ENCODE data around the gene SERPINA5.
"Not testable (repeated sequence)": the region's sequence is repeated elsewhere in the genome, so short reads cannot be mapped to it uniquely, and the experiment has no call there.

SERPINA5 gene

GRCh38 chr14:94601884-94602391, 20.7 kb downstream of the SERPINA5 start:
- no peak for DNase-seq (ENCODE audit: low read depth in 2 of 2)

- no peak for DNase-seq (ENCODE audit: low read depth in 2 of 2)
These were observed 21.5 kb downstream of the SERPINA5 start for GRCh38 chr14:94602722-94603121.

DNA sequence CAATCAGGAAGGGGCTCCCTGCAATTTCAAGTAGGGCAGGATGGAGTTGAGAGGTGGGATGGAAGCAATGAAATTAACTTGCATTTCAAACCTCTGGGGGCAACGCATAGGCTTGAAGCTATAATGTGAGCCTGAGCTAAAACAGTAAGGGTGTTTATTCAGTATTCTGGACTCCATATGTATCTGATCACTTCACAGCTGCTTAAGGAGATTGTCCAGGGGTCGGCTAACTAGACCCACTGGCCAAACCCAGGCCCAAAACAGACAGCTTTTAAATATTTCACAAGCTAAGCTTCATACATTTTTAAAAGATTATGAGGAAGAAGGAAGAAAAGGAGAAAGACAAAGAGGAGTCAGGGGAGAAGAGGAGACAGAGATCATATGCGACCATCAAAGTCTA, 24.1 kb downstream of the SERPINA5 start:
- no peak for DNase-seq (ENCODE audit: low read depth in 2 of 2)

- DNase-seq (ENCODE audit: low read depth in 2 of 2): not testable (repeated sequence)
These were observed 27.7 kb downstream of the SERPINA5 start for GRCh38 chr14:94608966-94609365.

GRCh38 chr14:94611179-94611578, 30.0 kb downstream of the SERPINA5 start:
- DNase-seq (ENCODE audit: low read depth in 2 of 2): no peak

DNA sequence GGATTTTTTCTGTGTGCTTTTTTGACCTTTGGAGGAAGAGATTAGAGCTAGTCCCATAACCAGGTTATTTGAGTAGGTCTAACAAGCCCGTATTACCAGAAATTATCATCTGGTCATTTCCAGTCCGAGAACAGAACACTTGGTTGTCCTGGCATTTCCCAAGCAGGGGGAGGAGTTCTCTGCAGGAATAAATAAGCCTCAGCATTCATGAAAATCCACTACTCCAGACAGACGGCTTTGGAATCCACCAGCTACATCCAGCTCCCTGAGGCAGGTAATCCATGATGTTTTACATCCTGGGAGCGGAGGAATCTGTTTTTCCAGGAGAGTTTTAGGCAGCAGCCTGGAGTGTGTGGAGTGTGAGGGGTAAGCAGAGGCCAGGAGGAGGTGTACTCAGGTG, 30.9 kb downstream of the SERPINA5 start, which contains the start of gene SERPINA3:
SERPINA3 (plus strand) TSS at position 218 of the 400 bp plus-strand sequence. CDS start 2,051 bp downstream, outside the sequence.
- DNase-seq (ENCODE audit: low read depth in 2 of 2): no peak

DNA sequence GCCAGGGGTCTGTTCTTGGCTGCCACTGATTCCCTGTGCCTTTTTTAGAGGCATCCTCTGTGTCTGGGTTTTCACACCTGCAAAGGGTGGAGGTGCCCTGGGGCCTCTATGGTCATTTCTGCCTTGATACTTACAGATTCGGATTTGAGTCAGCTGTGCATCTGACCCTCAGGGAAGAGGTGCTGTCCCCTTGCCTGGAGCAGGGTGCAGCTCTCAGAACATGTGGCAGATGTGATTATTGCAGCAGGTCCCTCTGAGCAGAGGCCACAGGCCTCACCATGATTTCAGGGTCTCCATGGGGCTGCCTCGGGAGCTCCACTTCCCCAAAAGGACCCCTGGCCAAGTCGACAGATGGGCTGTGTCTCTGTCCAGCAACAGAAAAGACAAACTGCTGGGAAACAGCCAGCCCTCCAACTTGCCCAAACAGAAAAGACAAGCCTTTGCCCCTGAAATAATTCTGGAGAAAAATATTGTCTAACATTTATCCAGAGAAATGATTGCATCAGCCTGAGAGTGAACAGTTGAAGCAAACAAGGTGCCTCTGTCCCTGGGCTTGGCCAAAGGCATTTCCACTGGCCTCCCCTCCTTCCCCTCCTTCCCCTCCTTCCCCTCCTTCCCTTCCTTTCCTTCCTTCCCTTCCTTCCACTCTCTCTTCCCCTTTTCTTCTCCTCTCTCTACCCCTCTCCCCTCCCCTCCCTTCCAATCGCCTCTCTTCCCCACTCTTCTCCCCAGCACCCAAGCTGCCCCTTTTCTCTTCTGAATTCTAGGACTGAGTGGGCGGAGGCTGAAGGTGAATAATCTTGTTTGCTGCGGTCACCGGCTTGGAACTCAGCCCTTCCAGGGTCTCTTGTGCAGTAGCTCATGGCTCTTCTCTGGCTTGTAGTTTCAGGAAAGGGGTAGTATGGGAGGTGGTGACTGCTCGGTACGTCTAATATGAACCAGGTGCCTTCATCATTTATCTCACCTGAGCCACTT, 31.6 kb downstream of the SERPINA5 start:
- no peak for DNase-seq (ENCODE audit: low read depth in 2 of 2)

DNA sequence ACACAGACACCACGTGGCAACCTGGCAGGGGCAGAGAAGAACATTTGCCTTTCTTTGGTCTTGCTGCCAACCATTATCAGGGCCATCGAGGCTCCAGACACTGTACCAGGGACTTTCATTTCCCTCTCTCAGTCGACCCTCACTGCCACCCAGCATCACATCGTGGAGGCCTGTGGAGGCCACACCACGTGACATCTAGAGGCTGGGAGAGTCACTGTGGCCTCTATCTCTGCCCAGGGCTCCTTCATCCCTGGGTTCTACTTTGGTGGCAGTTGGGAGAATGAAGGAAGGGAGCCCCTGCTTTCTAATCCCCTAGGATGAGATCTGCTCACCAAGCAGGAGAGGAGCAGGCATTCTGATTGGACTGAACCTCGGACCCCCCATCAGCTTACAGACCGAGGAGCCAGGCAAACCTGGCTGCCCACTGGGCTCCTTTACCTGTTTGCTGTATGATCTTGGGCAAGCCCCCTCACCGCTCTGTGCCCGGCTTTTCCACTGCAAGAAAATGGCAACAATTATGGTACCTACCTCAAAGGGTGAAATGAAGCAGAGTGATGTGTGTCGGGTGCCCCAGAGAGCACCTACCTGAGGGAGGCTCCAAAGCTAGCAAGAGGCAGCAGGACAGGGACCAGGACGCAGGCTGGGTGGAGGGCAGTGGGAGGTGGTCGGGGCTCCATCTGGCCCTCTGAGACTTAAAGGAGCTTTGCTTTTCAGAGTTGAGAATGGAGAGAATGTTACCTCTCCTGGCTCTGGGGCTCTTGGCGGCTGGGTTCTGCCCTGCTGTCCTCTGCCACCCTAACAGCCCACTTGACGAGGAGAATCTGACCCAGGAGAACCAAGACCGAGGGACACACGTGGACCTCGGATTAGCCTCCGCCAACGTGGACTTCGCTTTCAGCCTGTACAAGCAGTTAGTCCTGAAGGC, 32.8 kb downstream of the SERPINA5 start:
- no peak for DNase-seq (ENCODE audit: low read depth in 2 of 2)

GRCh38 chr14:94614802-94615201, 33.6 kb downstream of the SERPINA5 start:
- DNase-seq (ENCODE audit: low read depth in 2 of 2): no peak

DNA sequence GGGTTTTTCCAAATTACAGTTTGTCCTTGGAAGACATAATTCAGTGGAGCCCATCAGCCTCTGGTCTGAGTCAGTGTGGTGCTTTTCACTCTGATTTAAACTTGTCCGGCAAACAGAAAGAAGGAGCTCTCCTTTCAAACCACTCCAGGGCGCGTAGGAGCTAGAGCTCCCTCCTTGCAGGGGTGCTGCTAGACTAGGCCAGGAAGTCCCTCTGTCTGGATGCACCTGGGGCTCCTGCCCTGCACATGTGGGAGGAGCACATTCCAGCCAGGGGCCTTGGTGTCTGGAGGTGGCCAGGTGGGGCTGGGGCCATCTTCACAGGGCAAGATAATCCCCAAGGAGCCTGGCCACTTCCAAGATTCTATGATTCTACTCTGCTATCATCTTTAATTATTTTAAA, 34.0 kb downstream of the SERPINA5 start:
- DNase-seq (ENCODE audit: low read depth in 2 of 2): no peak

- DNase-seq (ENCODE audit: low read depth in 2 of 2): no peak
These were observed 34.8 kb downstream of the SERPINA5 start for GRCh38 chr14:94615823-94616570.

DNA sequence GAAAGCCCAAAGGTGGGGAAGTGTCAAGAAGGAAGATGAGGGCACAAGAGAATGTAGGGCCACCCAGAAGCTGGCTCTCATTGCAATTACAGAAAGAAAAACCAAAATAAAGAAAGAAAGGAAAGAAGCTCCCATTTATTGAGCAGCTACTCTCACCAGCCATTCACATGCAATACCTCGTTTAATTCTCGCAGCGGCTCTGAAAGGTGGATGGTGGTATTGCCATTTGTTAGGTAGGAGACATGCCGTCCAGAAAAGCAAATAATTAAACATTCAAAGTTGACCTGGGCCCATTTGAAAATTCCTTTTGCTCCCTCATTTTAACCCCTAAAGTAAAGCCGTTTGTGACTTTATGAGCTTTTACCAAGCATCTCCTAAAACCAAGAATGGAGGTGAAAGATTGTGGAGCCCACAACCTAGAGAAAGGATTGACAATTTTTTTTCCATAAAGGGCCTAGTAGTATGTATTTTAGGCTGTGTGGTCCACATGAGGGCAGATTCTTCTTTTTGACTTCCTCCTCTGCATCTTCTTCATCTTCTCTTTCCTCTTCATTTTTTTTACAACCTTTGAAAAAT, 36.2 kb downstream of the SERPINA5 start:
- no peak for DNase-seq (ENCODE audit: low read depth in 2 of 2)

DNA sequence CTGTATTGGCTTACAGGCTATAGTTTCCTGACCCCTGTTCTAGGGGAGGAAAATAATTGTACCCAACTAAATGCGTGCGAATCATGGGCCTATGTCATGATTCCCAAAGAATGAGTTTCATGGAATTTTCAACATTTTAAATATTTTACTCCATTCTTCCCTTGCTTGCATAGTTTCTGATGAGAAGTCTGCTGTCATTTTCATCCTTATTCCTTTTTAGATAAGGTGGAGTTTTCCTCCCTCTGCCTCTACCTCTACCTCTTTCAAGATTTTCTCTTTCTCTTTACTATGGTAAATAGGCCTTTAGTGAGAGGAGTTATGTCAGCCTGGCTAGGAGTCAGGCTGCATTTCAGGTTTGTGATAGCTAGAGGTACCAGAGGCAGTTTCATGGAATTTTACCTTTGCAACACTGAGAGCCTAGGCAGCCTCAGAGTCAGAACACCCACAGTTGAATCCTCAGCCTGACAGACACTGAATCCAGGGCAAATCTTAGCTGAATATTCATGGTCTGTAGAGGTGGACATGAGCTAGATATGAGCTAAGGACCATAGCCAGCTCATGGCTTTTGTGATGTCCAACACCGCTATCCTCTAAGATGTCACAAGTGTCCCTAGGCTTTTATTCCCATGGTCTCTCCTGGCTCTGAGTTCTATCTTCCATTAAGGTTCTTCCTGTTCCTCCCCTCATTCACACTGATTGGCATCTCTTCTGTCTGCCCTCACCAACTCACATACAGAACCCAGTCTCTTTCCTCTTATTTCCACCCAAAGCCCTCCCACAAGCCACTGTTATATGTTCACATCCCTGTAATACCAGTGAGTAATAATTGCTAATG, 37.0 kb downstream of the SERPINA5 start:
- no peak for DNase-seq (ENCODE audit: low read depth in 2 of 2)

DNA sequence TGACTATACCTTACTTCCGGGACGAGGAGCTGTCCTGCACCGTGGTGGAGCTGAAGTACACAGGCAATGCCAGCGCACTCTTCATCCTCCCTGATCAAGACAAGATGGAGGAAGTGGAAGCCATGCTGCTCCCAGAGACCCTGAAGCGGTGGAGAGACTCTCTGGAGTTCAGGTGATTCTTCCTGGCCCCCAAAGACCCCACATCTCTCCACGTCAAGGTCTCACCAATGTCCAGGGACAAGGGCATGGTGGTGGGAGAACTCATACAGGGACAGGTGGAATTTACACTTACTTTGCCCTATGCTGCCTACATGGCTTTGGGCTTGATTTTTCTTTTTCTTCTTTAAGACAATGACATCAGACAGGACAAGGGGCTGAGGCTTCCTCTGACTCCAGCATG, 38.1 kb downstream of the SERPINA5 start:
- DNase-seq (ENCODE audit: low read depth in 2 of 2): no peak

- DNase-seq (ENCODE audit: low read depth in 2 of 2): no peak
These were observed 39.4 kb downstream of the SERPINA5 start for GRCh38 chr14:94620597-94620996.

DNA sequence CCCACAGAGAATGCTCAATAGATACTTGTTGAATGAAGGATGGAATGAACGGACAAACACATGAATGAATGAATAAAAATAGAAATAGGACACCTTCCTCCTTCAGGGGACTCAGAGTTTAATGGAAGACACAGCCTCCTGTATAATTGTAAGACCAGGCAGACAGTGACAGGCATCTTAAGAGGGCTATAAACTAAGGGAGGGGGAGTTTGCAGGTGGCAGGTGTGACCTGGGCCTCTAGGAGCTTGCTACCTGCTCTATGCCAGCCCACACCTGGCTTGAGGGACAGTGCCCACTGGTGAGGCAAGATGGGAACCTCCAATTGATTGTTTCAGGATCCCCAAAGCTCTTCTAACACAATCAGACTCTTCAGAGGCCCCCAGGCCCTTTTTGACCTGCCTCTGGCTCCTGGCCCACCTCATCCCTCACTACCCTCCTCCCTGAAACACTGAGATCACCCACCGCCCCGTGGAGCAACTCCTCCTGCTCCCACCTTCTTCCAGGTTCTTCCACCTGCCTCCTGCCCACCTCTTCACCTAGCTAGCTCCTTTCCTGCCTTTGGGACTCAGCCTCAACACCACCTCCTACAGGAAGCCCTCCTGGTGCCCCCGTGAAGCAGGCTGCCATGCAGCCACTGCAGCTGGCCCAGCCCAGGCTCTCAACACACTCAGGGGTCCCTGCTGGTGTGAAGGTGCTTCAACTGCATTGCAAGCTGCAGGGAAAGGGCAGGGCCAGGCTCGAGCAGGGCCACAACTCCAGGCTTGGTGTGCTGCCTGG, 40.3 kb downstream of the SERPINA5 start:
- no peak for DNase-seq (ENCODE audit: low read depth in 2 of 2)

DNA sequence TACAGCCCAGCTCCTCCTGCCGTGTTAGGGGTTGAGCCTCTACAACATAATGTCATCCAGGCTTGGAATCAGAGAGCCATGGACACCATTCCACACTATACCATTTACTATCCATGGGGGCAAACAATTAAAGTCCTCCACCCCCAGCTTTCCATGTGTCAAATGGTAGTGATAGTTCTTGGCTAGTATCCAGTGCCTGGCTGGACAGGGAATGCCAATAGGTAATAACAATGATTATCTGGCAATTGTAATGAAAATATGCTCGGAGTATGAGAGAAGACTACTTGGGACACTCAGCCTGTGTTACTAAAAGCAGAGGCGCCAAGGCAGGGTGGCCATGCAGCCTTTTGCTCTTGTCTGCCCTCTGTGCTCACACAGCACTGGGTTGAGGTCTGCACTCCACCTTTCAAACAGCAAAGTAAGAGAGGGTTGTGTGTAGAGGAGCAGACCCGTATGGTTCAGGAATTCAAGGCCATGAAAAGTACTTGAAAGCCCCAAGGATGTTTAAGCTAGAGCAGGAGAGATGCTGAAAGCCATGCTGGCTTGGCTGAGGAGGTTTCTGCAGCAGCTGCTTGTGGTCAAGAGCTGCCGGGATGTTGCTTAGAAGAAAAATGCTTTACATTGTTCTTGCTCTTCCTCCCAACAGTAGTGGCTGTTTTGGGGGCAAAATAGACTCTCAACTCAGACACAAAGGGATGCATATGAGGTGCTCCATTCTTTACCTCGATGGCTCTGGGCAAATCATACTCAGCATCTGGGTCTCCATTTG, 41.6 kb downstream of the SERPINA5 start:
- DNase-seq (ENCODE audit: low read depth in 2 of 2): no peak

DNA sequence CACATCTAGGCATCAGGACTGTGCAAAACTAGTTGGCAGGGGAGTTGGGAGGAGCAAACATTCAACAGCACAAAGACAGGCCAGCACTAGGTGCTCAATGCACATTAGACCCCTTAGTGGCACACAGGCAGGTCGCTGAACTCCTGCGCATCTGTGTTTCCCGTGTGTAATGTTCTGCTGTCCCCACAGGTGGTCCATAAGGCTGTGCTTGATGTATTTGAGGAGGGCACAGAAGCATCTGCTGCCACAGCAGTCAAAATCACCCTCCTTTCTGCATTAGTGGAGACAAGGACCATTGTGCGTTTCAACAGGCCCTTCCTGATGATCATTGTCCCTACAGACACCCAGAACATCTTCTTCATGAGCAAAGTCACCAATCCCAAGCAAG, 42.2 kb downstream of the SERPINA5 start:
- no peak for DNase-seq (ENCODE audit: low read depth in 2 of 2)

Measured in activated CD4-positive, alpha-beta T cell treated with anti-CD3 and anti-CD28 coated beads for 24 hours (primary cell).